ENCODE measurements around the gene OR56B1.

The OR56B1 gene

GRCh38 chr11:5737091-5737490 is 843 bp downstream of the OR56B1 start:
- no peak for DNase-seq

GRCh38 chr11:5737670-5738392 is 1.6 kb downstream of the OR56B1 start:
- no peak for DNase-seq

DNA sequence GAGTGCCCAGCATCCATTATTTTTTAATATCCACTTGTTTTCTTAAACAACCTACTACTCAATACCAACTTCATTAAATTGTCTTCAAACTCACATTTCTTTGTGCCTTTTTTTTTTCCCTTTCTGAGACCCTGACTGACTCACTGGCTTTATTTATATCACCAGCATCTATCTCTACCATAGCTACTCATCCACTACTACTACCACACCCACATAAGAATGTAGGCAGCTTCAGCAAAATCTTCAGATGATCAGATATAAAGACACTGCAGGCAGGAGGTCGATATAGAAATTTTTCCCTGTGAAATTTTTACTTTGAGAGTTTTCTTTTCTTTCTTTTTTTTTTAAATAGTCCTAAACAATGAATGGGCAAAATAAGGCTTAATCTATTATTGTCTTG is 2.2 kb downstream of the OR56B1 start:
- no peak for DNase-seq

- no peak for DNase-seq
Measured at GRCh38 chr11:5746614-5747013, 10.4 kb downstream of the OR56B1 start.

DNA sequence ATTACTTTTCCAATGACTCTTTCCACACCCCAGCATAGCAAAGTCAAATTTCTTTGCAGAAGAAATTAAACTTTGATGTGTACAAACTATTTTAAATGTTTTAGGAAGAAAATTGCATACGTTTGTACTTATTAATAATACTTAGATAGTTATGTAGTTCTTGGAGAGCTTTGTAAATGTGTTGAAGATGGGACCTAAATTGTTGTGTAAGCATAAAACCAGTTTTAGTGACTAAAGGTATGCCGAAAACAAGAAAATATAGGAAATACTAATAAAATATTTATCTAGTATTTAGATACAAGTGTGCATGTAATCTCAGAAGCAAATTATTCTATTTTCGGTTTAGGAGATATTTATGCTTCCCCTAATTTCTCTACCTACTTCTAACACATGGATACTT is 13.6 kb downstream of the OR56B1 start:
- DNase-seq = no peak

DNA sequence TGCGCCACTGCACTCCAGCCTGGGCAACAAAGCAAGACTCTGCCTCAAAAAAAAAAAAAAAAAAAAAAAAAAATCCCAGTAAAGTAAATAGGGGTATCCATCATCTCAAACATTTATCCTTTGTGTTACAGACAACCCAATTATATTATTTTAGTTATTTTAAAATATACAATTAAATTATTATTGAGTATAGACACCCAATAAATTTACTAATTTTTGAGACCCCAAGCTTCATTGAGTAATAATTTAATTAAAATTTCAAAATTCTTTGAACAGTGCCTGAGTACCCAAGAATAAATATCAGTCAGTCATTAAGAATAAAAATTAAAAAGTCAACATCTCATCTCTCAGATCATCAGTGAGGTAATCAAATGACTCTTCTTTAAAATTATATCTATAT is 17.7 kb downstream of the OR56B1 start, which contains the start of gene OR52N4:
TSS of gene OR52N4 (plus strand) at position 301 of the 400 bp plus-strand sequence. CDS start 498 bp downstream, outside the sequence.
- DNase-seq = no peak

GRCh38 chr11:5767056-5767455 is 30.8 kb downstream of the OR56B1 start:
- DNase-seq = no peak

- DNase-seq = no peak
Measured at GRCh38 chr11:5783255-5783654, 47.0 kb downstream of the OR56B1 start, which contains the start of gene OR52N5. TSS of gene OR52N5 (minus strand) at chr11:5783355. CDS start at chr11:5778634, 4,721 bp downstream.

All from NCI-H1048 (cell line).